ENCODE results near the gene JAK1.

The JAK1 gene

GRCh38 chr1:64979358-64979757, 13.0 kb upstream of the JAK1 start:
- no peak for DNase-seq

DNA sequence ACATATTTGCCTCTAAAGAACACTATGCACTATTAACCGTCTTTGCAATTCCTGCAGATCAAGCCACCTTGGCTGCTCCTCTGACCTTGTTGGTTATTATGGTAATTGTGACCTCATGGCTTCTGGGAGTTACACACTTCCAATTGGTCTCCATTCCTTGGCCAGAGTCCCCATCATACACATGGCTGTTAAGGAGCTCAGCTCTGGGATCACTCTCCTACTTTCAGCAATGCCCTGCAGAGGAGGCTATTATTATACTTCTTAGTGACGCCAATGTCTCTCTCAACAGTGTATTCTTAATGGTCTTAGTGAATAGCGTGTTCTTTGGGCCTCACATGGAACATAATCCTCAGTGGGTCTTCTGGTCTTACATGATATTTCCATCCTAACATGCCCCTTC, 10.0 kb upstream of the JAK1 start:
- DNase-seq = no peak

- no peak for DNase-seq
These were observed 9.4 kb upstream of the JAK1 start for GRCh38 chr1:64975740-64976139.

GRCh38 chr1:64975127-64975526, 8.8 kb upstream of the JAK1 start:
- no peak for DNase-seq

- no peak for DNase-seq
These were observed 8.0 kb upstream of the JAK1 start for GRCh38 chr1:64974288-64974825.

GRCh38 chr1:64973061-64973647, 6.8 kb upstream of the JAK1 start:
- no peak for DNase-seq

DNA sequence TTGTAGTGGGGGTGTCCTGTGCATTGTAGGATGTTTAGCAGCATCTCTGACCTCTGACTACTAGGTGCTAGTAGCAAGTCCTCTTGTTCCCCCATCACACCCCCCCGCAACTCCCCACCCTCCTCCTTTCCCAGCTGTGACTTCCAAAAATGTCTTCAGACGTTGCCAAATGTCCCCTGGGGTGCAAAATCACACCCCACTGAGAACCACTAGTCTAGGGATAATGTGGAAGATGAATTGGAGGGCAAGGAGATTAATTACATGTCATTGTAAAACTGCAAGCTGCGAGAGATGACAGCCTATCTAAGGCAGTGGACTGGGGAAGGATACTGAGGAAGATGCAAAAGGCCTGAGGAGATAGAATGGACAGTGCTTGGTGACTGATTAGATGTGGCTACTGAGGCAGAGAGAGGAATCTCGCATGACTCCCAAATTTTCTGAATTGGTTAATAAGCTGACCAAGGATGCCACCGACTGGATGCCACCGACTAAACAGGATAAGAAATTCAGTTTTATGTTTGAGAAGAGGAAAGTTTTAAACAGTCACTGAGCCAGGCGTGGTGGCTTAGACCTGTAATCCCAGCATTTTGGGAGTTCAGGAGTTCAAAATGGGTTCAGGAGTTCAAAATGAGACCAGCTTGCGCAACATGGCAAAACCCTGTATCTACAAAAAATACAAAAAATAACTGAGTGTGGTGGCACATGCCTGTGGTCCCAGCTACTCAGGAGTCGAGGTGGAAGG, 3.1 kb upstream of the JAK1 start:
- no peak for DNase-seq

DNA sequence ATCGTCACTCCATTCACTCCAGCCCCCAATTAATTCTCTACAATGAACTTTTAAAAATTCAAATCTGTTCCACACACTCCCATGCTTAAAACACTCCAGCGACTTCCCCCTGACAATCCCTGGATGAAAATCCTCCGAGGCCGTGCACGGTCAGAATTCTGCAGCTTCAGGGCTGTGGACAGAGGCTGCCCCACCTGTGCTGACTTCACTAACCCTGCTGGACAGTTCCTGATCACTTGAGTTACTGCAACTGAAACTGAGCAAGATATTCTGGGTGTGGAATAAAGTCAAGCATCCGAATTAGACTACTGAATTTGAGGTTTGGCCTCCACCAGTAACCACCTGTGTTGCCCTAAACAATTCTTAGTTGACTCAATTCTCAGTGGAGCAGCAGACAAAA, 1.0 kb upstream of the JAK1 start:
- DNase-seq = no peak

GRCh38 chr1:64965366-64966157, 787 bp downstream of the JAK1 start:
- no peak for DNase-seq

GRCh38 chr1:64963466-64963865, 2.9 kb downstream of the JAK1 start:
- no peak for DNase-seq

DNA sequence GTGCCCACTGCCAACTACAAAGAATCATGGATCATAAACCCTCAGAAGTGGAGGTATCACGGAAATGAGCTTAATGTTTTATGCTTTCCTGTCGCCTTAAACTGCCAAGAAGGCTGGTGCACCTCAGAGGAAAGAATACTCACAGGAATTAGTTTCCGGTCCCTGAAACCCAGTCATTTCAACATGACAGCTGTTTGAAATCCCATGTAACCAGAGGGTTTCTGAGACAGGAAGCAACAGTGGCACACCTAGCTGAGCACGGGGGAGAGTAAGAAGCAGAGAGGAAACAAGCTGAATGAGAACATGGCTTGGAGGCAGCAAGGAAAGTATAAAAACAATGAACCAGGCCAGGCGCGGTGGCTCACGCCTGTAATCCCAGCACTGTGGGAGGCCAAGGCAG, 3.9 kb downstream of the JAK1 start:
- DNase-seq = no peak

DNA sequence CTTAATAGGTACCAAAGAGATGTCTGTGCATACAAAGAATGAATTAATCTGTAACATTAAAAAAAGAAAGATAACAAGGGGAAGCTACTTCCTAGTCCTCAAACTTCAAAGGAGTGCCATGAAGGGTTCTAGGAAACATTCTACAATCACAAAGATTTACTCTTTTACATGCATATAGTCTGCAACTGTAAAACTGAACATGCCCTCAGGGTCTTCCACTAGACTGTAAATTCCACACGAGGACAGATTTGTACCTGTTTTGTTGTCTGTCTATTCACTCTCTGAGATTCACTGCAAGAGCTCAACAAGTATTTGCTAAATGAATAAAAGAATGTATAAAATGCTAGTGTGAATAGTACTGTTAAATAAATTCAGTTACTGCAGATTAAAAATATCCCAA, 4.4 kb downstream of the JAK1 start:
- no peak for DNase-seq

- DNase-seq = no peak
These were observed 5.6 kb downstream of the JAK1 start for GRCh38 chr1:64960731-64961130.

GRCh38 chr1:64959986-64960385, 6.4 kb downstream of the JAK1 start:
- no peak for DNase-seq

- DNase-seq = no peak
These were observed 9.5 kb downstream of the JAK1 start for GRCh38 chr1:64956733-64957441.

- no peak for DNase-seq
These were observed 10.2 kb downstream of the JAK1 start for GRCh38 chr1:64956010-64956640.

DNA sequence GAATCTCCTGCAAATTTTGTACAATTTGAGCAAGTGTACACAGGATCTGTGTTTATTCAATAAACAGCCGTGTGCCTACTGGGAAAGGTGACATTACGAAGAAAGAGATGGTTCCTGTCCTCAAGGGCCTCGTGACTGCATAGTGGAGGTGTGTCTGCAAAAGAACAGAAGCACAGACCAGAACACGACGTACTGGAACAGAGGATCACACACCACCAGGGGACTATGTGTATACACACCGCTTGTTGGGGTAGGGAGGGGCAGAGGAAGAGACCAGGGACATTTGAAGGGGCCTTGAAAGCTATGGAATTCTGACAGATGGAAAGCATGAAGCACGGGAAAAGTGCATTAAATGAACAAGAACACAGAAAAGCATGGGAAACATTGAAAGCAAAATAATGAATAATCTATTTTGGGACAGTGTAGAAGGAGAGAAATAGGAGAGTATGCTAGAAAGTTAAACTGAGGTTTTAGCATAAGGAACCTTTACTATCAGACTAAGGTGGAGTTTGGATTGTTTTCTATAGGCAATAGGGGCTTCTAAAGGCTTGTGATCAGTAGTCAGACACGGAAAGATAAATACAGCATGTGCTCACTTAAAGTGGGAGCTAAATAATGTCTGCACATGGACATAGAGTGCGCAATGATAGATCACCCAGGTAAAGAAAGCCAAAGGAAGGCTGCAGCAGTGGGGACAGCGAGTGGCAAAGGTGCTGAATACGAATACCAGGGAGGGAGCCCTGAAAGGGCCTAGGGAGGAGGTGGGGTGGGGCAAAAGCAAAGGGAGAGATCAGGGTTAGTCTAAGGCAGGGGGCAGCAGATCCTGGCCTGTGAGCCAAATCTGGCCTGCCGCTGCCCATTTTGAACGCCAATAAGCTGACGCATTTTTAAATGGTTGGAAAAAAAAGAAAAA, 11.0 kb downstream of the JAK1 start:
- no peak for DNase-seq

GRCh38 chr1:64953241-64953640, 13.1 kb downstream of the JAK1 start:
- DNase-seq = no peak

DNA sequence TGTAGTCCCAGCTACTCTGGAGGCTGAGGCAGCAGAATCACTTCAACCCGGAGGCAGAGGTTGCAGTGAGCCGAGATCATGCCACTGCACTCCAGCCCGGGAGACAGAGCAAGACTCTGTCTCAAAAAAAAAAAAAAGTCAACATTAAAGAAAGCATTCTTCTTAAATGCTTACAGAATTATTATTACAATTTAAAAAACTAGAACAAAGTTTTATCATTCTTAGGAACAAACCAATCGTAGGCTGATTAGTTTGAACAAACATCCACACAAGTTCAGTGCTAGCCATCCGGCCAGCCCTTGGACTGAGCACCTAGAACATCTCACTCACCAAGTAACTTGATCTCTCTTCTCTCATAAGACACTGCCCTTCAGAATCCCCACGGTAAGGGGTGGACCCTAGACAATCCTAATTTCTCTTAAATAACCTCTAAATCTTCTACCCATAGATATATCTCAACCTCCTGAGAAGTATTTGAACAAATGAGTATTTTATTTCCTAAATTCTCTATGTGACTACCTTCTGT, 16.0 kb downstream of the JAK1 start:
- no peak for DNase-seq

DNA sequence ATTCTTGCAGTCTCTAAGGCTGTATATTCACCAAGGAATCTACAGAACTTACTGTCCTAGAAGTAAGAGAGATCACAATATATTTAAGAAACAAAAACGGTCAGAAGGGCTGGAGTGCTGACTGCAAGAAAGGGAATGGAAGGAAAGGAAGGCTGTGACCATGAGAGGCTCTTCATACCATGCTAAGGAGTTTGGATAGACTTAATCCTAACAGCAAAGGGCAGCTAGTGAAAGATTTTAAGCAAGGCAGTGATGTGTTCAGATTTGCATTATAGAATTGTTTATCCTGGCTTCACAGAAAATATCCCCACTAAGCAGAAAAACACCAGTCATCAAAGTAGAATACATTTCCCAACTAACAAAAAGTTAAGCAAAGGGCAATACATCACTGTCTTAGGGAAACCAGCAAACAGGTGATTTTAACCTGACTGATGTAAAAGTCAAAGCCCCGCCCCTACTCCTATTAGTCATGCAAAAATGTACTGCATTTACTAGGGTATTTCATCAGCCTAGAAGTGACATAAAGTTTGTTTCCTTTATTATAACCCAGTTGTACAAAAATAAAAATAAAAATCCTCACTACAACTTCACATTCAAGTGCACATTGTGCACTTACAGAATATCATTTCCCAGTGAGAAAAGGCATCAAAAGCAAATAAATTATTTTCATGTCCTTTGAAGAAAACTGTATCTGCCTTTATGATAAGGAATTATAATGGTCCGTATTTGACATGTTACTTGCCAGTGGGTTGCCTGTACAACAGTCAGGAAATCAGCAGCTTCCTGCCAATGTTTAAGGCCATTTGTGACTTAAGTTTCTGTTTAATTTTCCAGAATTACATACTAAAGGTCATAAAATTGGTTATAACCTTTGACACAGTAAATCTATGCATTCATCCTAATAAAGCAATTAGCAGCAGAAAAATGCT, 17.2 kb downstream of the JAK1 start:
- no peak for DNase-seq

All from DMS79 treated with DMSO at 0.1 percent for 48 hours (cell line).